Calu3 (cell line): ENCODE measurements around the gene NEDD4L. TPM values are rescaled to one million over a fixed set of nuclear protein-coding genes. Genes with fewer than 3 reads are reported as not detected.
A peak's percentile ranks its signal among the peaks of the same experiment; 100 is the strongest.

Experiments used
- BruUV-seq: library from RNA; stranded (reverse); fragments of 400-500 nt; replicated peaks from 2 replicates; lab custom pipeline; 2021; lab: Mats Ljungman, UMichigan
- CTCF ChIA-PET: fragments of 300-600 bp; sonication (Branson Sonifier 250); formaldehyde crosslinking; loops from one replicate; lab custom pipeline; 2022; ENCODE audit warnings: antibody characterized with exemption; lab: Charles Lee
- DNase-seq: peaks from one replicate; pipeline ENCODE4 v3.0.0; 2022
- H3K27ac Mint-ChIP-seq: one replicate; pipeline ENCODE4 v1.8.0; 2022; ENCODE audit warnings: mixed read lengths; ENCODE audit not compliant: unreplicated experiment
- H3K27me3 Mint-ChIP-seq: one replicate; pipeline ENCODE4 v1.8.0; 2022; ENCODE audit warnings: mixed read lengths; ENCODE audit not compliant: unreplicated experiment
- H3K36me3 Mint-ChIP-seq: one replicate; pipeline ENCODE4 v1.8.0; 2022; ENCODE audit warnings: mild to moderate bottlenecking, moderate library complexity, mixed read lengths; ENCODE audit not compliant: insufficient read depth, unreplicated experiment
- H3K4me1 Mint-ChIP-seq: one replicate; pipeline ENCODE4 v1.8.0; 2022; ENCODE audit warnings: mild to moderate bottlenecking, low read depth, mixed read lengths; ENCODE audit not compliant: unreplicated experiment
- H3K4me3 Mint-ChIP-seq: one replicate; pipeline ENCODE4 v1.8.0; 2022; ENCODE audit warnings: mild to moderate bottlenecking, low read depth, moderate library complexity, mixed read lengths; ENCODE audit not compliant: unreplicated experiment
- H3K9me3 Mint-ChIP-seq: one replicate; pipeline ENCODE4 v1.8.0; 2022; ENCODE audit warnings: low read depth, mixed read lengths; ENCODE audit not compliant: unreplicated experiment
- CTCF ChIP-seq: fragments of 200-600 bp; IDR thresholded peaks from one replicate; pipeline ENCODE4 v1.8.0; 2022; ENCODE audit warnings: antibody characterized with exemption; ENCODE audit not compliant: unreplicated experiment
- intact Hi-C: fragments of 100-400 bp; cut with micrococcal nuclease; formaldehyde crosslinking; loops from one replicate; pipeline ENCODE4 v1.10.0; 2022; ENCODE audit not compliant: unreplicated experiment
- total RNA-seq: library from RNA; stranded (reverse); gene quantifications from 2 replicates; pipeline ENCODE4 v1.2.3, GENCODE V29; 2022

NEDD4L gene
- total RNA-seq, 1 experiment from 2014 or later: 213 TPM

- no peak for TF ChIP-seq CTCF
- H3K9me3 Mint-ChIP-seq: no peaks in the 10 kb centered on the region
- peak; percentile 42 for DNase-seq
- H3K27me3 Mint-ChIP-seq: no peaks in the 10 kb centered on the region
- BruUV-seq: no TSS peak
- CTCF ChIA-PET: interaction anchor here (0.9 kb wide), 1 partner anchor 34 kb away, joined by 3 read pairs; no protein-coding TSS in a partner anchor
- H3K36me3 Mint-ChIP-seq: peaks cover 40% of the 10 kb centered on the region
- peak overlapping the region; percentile 69 for H3K27ac Mint-ChIP-seq
- peaks cover 97% of the 10 kb centered on the region for H3K4me1 Mint-ChIP-seq
- intact Hi-C loops: loop anchor here (1.0 to 5.0 kb wide), 2 partner anchors 23 to 35 kb away; no protein-coding TSS in a partner anchor
- H3K4me3 Mint-ChIP-seq: peak overlapping the region; percentile 37
These were observed 243.6 kb downstream of the NEDD4L start for GRCh38 chr18:58287353-58288274.

GRCh38 chr18:58288921-58289797, 245.1 kb downstream of the NEDD4L start:
- CTCF ChIA-PET: interaction anchor here (1.0 to 1.2 kb wide), 4 partner anchors 25 to 153 kb away, joined by 3 to 4 read pairs (median 3); no protein-coding TSS in a partner anchor
- H3K4me1 Mint-ChIP-seq: peaks cover 86% of the 10 kb centered on the region
- DNase-seq: peak; percentile 56
- BruUV-seq: no TSS peak
- intact Hi-C loops: loop anchor here (5.0 kb wide), 1 partner anchor 33 kb away; no protein-coding TSS in a partner anchor
- H3K9me3 Mint-ChIP-seq: no peaks in the 10 kb centered on the region
- TF ChIP-seq CTCF: no peak
- no peaks in the 10 kb centered on the region for H3K27me3 Mint-ChIP-seq
- H3K4me3 Mint-ChIP-seq: peak overlapping the region; percentile 18
- H3K36me3 Mint-ChIP-seq: peaks cover 42% of the 10 kb centered on the region
- H3K27ac Mint-ChIP-seq: peak overlapping the region; percentile 69

GRCh38 chr18:58290116-58290695, 246.2 kb downstream of the NEDD4L start:
- no peak overlapping the region for H3K4me3 Mint-ChIP-seq
- TF ChIP-seq CTCF: no peak
- intact Hi-C loops: no loop called here
- H3K4me1 Mint-ChIP-seq: peaks cover 76% of the 10 kb centered on the region
- H3K27me3 Mint-ChIP-seq: no peaks in the 10 kb centered on the region
- H3K9me3 Mint-ChIP-seq: no peaks in the 10 kb centered on the region
- peak overlapping the region; percentile 69 for H3K27ac Mint-ChIP-seq
- DNase-seq: no peak
- BruUV-seq: no TSS peak
- peaks cover 42% of the 10 kb centered on the region for H3K36me3 Mint-ChIP-seq
- CTCF ChIA-PET: interaction anchor here (0.6 to 1.2 kb wide), 4 partner anchors 24 to 576 kb away, joined by 3 to 4 read pairs (median 3); no protein-coding TSS in a partner anchor

- peaks cover 45% of the 10 kb centered on the region for H3K36me3 Mint-ChIP-seq
- CTCF ChIA-PET: no interaction called here
- H3K4me3 Mint-ChIP-seq: no peak overlapping the region
- TF ChIP-seq CTCF: no peak
- peaks cover 67% of the 10 kb centered on the region for H3K4me1 Mint-ChIP-seq
- peak overlapping the region; percentile 69 for H3K27ac Mint-ChIP-seq
- BruUV-seq: no TSS peak
- no peaks in the 10 kb centered on the region for H3K27me3 Mint-ChIP-seq
- H3K9me3 Mint-ChIP-seq: no peaks in the 10 kb centered on the region
- intact Hi-C loops: no loop called here
- no peak for DNase-seq
These were observed 247.1 kb downstream of the NEDD4L start for GRCh38 chr18:58291131-58291530.
